WTC11 (cell line): Measurements from ENCODE around the gene NEK6.

Experiments used
- CTCF ChIP-seq: fragments of 200-600 bp; IDR thresholded peaks from 2 replicates; pipeline ENCODE4 v1.8.0; 2022; ENCODE audit warnings: antibody characterized with exemption
- ELF4 ChIP-seq: sonication (generic); formaldehyde crosslinking; IDR thresholded peaks from 2 replicates; pipeline ENCODE4 v1.8.1; 2022; ENCODE audit warnings: low read depth, mild to moderate bottlenecking, moderate library complexity, missing genetic modification reagents
- FOXJ3 ChIP-seq: sonication (generic); formaldehyde crosslinking; IDR thresholded peaks from 2 replicates; pipeline ENCODE4 v1.9.0; 2021; ENCODE audit warnings: missing genetic modification reagents, mild to moderate bottlenecking, borderline replicate concordance
- TEAD1 ChIP-seq: sonication (generic); formaldehyde crosslinking; IDR thresholded peaks from 2 replicates; pipeline ENCODE4 v1.8.0; 2022; ENCODE audit warnings: mild to moderate bottlenecking, missing genetic modification reagents
- ZNF232 ChIP-seq: sonication (generic); formaldehyde crosslinking; IDR thresholded peaks from 2 replicates; pipeline ENCODE4 v1.8.0; 2022; ENCODE audit warnings: mild to moderate bottlenecking, missing genetic modification reagents

DNA sequence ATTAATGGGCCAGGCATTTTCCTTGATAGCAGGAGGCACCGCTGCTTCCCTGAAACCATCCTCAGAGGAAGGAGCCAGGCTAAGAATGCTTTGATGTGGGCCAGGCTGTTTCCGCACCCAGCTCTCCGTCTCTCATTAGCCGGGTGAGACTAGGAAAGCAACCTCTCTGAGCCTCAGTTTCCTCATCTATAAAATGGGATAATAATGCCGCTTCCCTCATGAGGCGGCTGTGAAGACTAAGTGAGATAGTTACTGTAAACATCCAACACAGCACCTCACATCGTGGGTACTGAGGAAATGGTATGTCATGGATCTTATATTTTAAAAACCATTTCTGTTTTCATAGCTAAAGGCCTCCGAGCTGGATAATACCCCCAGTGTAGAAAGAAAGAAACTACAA lies 46.5 kb downstream of the NEK6 start:
- TF ChIP-seq CTCF: no peak
- no peak for TF ChIP-seq TEAD1 (CRISPR knock-in tag)
- TF ChIP-seq ELF4 (CRISPR knock-in tag): no peak
- TF ChIP-seq FOXJ3 (CRISPR knock-in tag): no peak
- no peak for TF ChIP-seq ZNF232
